Astrocyte of the cerebellum (primary cell): ENCODE results near the gene C2CD4B.

Experiments
- DNase-seq: peaks from one replicate; pipeline ENCODE4 v3.0.0-alpha.2; 2011; ENCODE audit warnings: low read depth
- H3K4me3 ChIP-seq: 2 replicates; pipeline ENCODE4 v1.5.1; 2011; ENCODE audit warnings: mild to moderate bottlenecking, low read depth, low read length, moderate library complexity
- CTCF ChIP-seq: IDR thresholded peaks from 2 replicates; pipeline ENCODE4 v1.5.1; 2012; ENCODE audit warnings: low read length, low read depth, moderate library complexity, mild to moderate bottlenecking; ENCODE audit errors: missing control alignments
- in situ Hi-C: cut with HindIII; loops from 2 replicates; pipeline ENCODE4 v1.10.0; 2017; ENCODE audit warnings: low sequenced_read_pairs

C2CD4B gene

GRCh38 chr15:62124176-62124972, 40.7 kb downstream of the C2CD4B start:
- no peak for TF ChIP-seq CTCF
- no peak overlapping the region for H3K4me3 ChIP-seq
- no peak for DNase-seq

DNA sequence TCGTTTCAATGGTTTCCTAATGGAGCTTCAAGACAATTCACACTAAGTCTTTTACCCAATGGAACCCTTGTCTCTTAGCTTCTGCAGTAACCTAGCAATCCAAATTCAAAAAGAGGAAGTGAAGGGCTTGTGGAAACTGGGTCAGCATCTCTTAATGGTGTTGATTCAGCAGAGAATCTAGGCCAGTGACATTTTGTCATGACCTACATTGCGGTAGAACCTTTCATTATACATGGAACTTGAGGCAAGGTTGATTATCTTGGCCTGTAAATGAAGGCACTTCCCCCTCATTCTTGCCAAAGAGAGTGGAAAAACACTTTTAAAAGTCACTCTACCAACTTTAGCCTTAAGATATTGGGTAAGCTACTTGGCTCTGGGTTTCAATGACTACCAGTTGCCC, 42.8 kb downstream of the C2CD4B start:
- TF ChIP-seq CTCF = no peak
- no peak for DNase-seq
- in situ Hi-C loops = no loop called here

More at GRCh38 chr15:62124176-62124972, 40.7 kb downstream of the C2CD4B start:
- in situ Hi-C loops = no loop called here

DNA sequence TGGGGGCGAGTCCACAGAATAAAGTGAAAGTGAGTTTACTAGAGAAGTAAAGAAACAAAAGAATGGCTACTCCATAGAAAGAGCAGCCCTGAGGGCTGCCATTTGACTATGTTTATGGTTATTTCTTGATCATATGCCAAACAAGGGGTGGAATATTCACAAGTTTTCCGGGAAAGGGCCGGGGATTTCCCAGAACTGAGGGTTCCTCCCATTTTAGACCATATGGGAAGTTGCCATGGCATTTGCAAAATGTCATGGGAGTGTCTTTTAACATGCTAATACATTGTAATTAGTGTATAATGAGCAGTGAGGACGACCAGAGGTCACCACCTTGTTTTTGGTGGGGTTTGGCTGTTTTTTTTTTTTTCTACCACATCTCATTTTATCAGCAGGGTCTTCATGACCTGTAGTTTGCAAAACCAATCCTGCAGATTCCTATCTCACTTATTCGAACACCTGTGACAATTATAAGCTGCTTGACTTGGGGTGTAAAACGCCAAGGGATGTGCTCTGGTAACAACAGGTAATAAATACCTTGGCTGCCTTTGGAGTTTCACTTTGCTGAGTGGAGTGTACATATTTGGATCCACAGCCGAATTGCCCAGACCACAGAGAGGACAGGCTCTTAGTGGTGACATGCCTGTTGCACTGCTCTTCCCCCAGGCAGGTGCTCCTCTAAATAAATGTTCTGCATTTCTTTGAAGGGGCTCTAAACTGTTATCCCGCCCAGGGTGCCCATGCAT, 43.6 kb downstream of the C2CD4B start:
- in situ Hi-C loops = no loop called here
- no peak for TF ChIP-seq CTCF
- no peak for DNase-seq
- no peak overlapping the region for H3K4me3 ChIP-seq

More for the DNA sequence above, 42.8 kb downstream of the C2CD4B start:
- no peak overlapping the region for H3K4me3 ChIP-seq

GRCh38 chr15:62120776-62121175, 44.3 kb downstream of the C2CD4B start:
- no peak overlapping the region for H3K4me3 ChIP-seq
- in situ Hi-C loops = no loop called here
- TF ChIP-seq CTCF = no peak
- no peak for DNase-seq

DNA sequence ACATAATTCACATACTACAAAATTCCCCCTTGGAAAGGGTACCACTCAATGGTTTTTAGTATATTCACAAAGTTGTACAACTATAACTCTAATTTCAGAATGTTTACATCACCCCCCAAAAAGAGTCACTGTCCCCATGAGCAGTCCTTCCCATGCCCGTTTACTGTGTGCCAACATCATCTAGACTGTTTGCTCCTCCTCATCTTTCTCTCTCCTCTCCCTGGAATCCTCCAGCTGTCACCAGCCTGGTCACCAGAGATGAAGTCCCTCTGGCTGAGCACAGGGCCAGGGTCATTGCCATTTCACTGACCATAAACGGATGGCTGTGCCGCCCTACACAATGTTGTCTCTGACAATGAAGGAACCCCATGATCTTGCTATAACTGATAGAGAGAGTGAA, 45.2 kb downstream of the C2CD4B start:
- TF ChIP-seq CTCF = no peak
- H3K4me3 ChIP-seq = no peak overlapping the region
- in situ Hi-C loops = no loop called here
- no peak for DNase-seq

GRCh38 chr15:62119227-62119864, 45.7 kb downstream of the C2CD4B start:
- no peak overlapping the region for H3K4me3 ChIP-seq
- in situ Hi-C loops = no loop called here
- peak; percentile 68 for DNase-seq
- TF ChIP-seq CTCF = no peak
